ENCODE results near the gene KAT6B.
"Not testable (repeated sequence)": the region's sequence is repeated elsewhere in the genome, so short reads cannot be mapped to it uniquely, and the experiment has no call there.

KAT6B gene

DNA sequence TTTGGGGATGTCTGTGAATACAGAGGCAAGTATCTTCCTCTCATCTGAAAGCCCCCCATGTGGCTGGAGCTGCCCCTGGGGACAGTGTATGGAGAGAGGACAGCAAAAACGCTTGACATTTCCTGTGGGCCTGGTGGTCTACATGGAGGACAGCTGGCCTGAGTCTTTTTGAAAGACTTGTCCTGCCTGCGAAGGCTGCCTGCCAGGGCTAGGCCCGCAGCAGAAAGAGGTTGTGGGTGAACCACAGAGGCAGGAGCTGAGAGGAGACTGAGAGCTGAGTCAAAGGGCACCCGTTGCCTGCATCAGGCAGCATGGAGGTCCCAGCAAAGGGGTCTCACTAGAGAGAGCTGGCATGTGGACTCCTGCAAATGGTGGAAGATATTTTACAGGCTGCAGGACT, 66.4 kb downstream of the KAT6B start:
- DNase-seq = no peak

DNA sequence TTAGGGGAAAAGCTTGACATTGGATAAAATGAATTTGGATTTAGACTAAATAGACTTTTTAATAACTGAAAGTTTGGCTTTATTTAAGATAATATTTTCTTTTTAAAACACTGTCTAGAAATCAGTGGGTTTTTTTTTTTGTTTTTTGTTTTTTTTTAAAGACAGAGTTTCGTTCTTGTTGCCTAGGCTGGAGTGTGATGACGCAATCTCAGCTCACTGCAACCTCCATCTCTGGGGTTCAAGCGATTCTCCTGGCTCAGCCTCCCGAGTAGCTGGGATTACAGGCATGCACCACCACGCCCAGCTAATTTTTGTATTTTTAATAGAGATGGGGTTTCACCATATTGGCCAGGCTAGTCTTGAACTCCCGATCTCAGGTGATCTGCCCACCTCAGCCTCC, 66.9 kb downstream of the KAT6B start:
- DNase-seq = not testable (repeated sequence)

DNA sequence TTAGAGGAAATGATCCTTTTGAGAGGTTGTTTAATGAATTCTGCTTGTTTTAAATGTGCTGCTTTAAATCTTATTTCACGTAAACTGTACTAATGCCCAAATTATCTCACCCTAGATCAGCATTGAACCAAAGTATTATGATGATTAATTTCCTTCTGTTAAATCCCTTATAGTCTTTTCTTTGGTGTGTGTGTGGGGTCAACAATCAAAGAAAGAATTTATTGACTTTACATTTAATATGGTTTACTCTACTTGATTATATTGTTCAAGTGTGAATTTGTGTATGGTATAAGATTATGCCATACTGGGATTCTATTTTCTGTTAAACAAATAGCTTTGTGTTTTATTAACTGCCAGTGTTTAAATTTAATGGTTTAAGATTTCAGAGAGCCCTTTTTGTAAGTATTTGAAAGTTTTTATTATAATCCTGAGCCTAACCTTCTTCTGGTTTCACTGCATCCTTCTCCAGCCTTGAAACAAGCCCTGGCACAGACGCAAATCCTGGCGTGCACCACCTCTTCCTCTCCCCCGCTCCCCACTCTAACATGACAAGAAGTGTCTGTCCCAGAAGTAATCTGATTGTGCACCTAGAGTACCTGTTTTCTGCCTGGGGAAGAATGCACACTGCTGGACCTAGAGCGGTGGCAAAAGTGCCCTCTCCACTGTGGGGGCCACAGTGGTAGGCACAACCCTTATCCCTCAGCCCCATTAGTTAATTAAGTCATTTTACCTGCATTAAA, 70.6 kb downstream of the KAT6B start:
- no peak for DNase-seq

DNA sequence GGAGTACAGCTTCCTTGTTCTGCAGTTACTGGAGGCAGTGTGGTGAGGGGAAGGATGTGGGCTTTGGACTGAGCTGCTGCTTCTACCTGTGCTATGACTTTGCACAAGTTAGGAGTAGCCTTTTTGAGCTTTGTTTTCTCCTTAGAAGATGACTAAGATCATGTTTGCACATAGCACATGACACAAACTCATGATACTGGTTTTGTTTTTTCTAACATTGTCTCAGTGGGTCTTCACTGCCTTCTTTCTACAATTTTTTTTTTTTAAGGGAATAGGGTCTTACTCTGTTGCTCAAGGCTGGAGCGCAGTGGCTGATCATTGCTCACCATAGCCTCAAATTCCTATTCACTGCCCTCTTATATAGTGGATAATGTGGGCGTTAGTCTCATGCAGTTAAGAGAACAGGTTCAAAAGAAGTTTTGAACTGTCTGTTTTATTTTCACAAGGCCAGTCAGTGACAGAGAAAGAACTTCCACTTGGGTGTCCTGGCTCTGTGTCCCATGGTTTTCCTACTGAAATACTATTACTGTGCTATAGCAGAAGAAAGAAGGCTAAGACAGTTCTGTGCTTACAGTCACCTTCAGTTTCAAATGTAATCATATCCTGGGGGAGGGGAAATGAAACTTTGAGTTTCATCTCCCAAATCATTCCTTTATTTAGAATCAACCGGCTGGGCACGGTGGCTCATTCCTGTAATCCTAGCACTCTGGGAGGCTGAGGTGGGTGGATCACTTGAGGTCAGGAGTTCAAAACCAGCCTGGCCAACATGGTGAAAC, 72.0 kb downstream of the KAT6B start:
- peak; percentile 26 to 59 (median 44) for DNase-seq

DNA sequence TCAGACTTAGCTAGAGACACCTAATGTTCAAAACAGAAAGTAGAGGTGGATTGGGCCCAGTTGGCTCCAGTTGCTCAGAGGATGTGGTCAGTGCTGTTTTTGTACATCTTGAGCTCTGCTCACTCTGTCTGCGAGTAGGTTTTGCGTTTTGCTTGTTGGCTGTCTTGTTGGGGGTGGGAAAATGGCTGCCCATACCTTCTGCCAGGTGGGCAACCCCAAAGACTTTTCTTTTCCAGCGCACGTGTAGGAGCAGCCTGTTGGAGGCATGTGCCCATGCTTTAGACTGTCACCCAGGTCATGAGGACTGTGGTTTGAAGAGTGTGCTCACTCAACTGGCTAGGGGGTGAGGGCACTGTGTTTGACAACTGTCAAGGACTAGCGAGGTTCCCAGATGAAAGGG, 73.9 kb downstream of the KAT6B start:
- no peak for DNase-seq

DNA sequence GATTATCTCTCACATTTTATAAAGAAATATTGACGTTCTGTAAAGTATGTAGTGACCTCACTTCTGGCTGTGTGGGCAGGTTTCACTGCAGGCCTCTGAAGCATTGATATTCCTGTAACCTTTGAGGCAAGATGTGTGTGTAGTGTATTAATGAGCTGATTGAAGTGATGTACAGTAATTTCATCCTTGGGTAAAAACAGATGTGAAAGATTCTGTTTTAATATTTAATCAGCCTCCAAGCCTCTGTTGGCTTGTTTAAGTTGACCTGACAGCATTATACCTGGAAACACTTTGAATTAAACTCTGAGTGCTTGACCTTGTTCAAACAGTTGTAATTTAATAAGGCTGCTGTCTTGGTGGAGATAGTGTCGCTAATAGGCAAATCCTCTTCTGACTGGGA, 74.9 kb downstream of the KAT6B start:
- DNase-seq = no peak

DNA sequence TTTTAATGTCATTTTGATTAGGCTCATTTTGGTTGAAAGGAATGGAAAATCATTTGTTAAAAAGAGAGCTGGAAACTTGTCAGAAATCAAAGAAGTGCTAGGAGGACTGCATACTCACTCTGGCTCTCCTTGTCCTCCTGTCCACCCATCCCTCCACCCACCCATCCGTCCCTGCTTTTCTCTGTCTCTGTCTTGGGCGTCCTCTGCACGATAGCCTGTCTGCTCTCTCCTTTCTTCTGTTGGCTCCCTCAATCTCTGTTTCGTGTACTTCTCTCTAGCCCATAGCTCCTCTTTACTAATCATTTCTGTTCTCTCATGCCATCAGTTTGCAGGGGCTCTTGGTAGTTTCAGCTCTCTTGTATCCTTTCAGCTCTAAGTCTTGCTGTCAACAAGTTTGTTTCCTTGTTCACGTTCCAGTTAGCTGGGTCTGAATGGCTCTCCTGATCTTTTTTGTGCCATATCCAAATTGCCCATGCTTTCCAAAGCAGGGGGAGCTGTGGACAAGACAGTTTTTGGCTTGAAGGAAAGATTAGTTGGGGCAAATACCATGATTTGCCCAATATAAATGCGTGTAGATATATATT, 75.6 kb downstream of the KAT6B start:
- no peak for DNase-seq

DNA sequence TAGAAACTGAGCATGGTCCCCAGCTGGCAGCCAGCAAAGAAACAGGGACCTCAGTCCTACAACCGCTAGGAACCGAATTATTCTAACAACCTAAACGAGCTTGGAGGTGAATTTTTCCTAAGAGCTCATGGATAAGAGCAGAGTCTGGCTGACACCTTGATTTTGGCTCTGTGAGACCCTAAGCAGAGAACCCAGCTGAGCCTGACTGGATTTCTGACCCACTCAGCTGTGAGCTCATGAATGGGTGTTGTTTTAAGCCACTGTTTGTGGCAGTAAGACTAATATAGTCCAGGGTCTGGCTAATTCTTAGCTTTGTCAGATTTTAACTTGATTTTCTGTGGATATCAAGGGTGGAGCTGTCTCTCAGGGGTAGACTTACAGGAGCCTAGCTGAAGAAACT, 77.1 kb downstream of the KAT6B start:
- no peak for DNase-seq

DNA sequence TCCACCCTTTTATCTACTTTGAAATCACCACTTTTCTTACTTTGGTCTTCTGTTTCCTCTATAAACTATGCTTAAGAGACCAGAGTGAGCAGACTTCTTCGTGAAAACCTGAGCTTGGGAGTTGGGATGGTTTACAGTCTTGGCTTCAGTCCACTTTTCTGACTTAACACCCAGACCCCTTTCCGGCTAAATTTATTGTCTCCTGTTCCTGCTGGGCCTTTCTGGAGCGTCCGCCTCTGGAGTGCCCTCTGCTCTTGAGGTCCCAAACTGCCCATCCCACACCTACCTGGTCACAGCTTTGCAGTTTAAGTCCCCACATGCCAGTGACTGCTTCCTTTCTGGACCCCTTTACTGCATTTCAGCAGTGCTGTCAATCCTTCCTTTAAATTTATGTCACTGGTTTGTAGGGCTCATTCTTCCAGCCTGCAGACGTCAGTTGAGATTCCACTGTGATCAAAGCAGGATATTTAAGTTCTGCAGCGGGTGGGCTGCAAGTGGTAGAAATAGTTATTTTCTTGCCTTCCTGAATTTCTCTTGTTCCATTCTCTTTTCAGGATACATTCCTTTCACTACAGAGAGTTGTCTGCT, 80.3 kb downstream of the KAT6B start:
- DNase-seq = no peak

DNA sequence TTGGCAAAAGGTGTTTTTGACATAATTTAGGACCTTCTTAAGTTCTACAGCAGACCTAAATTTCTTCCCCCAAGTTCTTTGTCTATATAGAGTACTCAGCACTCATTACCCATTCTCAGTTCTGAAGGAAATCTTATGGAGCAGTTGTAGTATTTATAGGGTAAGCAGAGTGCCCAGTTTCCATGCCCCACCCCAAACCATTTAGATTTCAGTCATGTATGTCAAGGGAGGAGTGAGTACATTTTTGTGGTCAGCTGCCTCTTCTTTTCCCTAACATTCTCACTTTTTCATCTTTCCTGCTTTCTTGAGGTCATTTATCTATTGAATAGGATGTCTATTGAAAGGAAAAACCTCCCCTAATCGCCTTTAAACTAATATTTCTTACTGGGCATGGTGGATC, 83.3 kb downstream of the KAT6B start:
- DNase-seq = no peak

DNA sequence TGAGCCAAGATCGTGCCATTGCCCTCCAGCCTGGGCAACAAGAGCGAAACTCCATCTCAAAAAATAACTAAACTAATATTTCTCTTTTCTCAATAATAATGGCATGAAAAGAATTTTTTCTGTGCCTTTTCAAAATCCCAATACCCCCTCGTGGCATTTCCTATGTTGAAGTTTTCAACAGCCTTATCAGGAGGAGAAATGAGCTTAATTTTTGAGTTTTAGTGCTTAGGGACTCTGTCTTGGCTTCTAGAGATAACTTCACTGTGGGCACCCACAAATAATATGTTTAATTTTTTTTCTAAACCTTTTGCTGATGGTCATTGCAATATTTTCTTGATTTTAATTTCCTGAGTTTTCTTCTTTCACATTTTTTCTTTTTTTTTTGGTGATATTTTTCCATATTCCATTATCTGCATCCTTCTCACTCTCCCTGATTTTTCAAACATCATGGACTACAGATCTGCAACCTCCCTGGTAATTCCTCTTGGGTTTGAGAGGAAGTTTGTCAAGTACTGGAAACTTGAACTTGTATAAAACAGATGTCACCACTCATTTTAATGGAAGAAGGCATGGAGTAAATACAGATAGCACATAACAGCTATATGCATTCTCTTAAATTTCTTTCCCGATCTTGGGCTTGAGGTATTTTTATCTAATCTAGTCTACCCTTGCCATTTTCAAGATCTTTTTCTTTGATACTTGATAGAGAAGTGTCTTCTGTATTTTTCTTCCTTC, 84.0 kb downstream of the KAT6B start:
- no peak for DNase-seq

DNA sequence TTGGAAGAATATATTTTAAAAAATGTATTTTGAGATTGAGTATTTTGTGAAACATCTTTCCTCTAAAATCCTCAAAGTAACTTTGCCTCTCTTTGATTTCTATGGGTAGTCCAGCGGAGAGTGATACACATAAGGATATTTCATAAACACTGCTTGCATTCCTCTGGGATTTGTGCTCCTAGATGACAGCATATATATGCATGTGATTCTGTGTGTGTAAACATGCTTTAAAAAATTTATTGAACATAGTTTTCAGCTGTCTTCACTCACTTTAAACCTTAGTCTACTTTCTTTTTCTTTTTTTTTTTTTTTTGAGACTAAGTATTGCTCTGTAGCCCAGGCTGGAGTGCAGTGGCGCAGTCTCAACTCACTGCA, 84.6 kb downstream of the KAT6B start:
- no peak for DNase-seq

DNA sequence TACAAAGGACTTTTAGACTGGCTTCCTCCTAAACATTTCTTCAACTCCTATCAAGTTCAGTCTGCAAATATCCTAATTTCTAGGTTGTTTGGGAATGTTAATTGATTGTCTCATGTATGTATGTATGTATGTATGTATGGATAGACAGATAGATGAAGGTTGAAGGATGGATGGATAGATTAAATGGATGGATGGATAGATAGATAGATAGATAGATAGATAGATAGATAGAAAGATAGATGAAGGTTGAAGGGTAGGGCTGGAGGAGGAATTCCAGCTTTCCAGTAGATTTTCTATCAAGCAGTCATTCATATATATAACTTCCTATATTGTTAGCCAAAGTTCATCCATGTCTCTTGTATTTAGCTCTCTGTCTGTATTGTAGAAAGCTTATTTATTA, 85.8 kb downstream of the KAT6B start:
- no peak for DNase-seq

DNA sequence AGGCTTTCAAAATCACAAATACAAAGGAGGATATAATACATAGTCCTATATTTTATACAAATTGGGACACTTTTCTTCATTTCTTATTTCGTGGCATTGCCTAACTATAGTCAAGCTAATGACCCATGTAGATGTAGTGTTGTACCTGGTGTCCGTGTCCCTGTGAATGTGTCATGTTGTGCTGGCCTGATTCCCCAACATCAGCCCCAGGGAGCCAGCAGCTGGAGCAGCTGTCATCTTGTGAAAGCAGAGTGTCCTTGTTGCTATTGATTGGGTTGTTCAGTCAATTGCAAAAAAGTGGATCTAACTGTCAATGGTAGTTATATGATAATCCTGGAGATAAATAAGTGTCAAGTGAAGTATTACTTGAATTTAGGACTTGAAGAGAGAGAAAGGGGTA, 86.3 kb downstream of the KAT6B start:
- no peak for DNase-seq

DNA sequence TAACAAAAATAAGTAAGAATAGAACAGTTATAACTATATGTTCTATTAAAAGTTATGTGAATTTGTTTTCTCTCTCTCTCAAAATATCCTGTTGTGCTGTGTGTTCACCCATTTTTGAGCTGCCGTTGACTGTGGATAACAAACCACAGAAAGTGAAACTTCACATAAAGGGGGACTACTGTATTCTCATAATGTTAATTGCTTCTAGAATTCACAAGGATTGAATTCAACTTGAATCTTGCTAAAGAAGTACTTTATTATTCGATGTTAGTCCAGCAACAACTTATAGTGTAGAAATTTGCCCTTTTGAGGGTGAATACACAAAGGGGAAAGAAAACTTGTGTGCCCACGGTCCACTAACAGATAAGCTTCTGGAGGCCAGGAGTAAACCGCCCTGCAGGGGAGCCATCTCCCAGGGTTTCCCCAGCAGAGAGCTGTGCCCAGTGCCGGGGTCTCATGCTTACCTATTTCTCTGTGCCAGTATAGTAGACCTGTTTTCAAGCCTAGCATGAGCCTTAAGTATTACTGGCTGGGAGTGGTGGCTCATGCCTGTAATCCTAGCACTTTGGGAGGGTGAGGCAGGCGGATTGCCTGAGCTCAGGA, 87.1 kb downstream of the KAT6B start:
- DNase-seq = no peak

DNA sequence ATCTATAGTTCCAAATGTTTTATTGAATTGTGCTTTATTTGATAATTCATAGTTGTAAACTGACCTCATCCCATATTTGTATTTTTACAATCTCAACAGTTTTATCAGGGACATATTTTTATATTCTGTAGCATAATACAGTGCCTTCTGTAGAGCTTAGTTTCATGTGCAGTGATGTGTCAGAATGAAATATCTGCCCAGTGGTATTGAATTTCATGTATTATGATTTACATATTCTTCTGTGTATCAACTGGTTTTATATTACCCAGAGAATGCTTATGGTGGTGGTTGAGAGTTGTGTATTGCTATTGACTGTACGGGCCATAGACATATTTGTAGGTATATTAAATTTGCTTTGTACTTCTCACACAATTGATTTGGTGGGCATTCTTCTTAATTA, 89.9 kb downstream of the KAT6B start:
- no peak for DNase-seq

DNA sequence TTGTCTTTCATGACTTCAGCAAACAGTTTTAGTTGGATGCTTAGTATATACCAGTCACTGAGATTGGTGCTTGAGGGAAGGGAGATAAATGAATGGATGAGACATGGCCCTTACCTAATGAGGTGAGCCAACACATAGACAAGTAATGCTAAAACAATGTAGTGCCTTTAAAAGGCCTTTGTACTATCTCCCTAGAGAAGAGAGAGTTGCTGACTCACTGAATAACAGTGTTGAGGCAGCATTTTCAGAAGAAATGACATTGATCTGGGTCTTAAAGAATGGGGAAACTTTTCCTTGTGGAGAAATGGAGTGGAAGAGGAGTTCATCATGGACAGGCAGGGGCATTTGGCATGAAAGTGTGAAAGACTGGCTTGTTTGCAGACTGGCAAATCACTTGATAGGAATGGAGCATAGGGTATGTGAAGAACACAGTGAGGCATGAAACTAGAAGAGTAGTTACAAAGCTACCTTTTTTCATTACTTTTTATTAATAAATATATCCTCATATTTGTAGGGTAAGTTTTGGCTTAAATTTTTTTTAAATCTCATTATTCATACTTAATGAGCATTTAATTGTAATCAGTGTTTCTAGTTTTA, 91.2 kb downstream of the KAT6B start:
- DNase-seq = no peak

DNA sequence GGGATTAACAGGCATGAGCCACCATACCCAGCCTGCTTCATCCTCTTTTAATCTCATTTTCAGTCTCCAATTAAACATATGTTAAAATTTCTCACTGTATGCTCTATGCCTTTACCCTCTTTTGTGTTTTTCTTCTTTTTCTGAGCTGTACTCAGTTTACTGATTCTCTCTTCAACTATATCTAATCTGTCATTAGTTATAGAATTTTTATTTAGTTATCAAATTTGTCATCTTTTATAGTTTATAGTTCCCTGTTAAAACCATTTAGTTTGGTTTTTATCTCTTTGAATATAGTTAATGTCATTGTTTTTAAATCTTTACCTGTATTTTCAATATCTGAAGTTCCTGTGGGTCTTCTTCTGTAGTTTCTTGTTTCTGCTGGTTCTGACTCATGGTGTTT, 93.3 kb downstream of the KAT6B start:
- no peak for DNase-seq

DNA sequence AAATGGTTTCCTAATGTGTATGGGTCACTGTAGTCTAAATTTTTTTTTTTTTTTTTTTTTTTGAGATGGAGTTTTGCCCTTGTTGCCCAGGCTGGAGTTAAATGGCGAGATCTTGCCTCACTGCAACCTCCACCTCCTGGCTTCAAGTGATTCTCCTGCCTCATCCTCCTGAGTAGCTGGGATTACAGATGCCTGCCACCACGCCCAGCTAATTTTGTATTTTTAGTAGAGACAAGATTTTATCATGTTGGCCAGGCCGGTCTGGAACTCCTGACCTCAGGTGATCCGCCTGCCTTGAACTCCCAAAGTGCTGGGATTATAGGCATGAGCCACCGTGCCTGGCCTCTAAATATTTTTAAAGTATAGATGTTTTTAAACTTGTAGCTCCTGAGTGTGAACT, 94.7 kb downstream of the KAT6B start:
- DNase-seq = not testable (repeated sequence)

DNA sequence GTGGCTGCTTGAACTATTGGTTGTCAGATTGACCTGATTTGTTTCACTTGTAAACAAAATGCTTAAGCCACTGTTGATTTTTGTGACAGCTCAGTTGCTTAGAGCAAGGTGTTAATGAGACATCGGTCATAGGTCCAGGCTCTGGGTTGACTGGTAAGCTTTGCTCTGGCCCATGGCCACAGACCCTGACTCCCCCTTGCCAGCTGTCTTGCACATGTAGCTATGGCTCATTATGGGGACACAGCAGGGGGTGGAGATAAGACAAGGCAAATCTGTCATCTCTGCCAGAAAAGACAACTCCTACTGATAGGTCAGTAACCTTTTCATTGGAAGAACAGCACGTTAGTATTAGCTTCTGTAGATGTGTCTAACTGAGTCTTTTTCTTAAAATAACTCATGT, 95.3 kb downstream of the KAT6B start:
- DNase-seq = no peak

DNA sequence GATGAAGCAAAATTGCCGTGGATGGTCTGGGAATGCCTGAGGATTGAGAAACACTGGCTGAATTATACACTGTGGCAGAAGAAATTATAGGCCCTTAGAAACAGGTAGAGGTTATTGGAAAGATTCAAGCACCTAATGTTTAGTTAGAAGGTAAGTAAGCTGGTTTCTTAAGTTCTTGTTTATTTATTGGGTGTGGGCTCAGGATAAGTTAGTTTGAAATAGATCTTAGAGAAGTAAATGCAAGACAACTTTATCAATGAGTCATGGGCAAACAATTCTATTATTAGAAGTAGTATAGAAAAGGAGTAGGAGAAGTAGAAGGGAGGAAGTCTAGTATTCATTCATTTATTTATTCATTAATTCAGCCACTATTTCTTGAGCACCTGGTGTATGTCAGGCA, 96.5 kb downstream of the KAT6B start:
- DNase-seq = peak in 2 of 4 experiments; percentile 24 to 29

DNA sequence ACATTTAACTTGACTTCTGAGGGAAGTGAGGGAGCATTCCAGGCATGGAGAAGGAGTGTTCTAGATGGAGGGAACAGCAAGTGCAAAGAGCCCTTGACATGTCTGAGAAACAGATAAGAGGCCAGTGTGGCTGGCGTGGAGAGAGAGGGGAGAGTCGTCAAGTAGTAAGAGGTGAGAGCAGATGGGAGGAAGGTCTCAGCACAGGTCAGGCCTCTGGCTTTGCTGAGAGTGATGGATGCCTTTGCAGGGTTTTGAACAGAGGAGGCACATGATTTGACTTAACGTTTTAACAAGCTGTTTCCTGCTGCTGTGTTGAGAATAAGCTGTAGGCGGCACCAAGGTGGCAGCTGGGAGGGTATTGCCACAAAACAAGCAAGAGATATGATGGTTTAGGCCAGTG, 97.2 kb downstream of the KAT6B start:
- no peak for DNase-seq
